Measurements from ENCODE around the gene PAK2. TPM values are rescaled to one million over a fixed set of nuclear protein-coding genes. Genes with fewer than 3 reads are reported as not detected.
"Not testable (repeated sequence)": the region's sequence is repeated elsewhere in the genome, so short reads cannot be mapped to it uniquely, and the experiment has no call there.

Gene PAK2
- total RNA-seq, 1 donor from 2014 or later, result 53.6 TPM

DNA sequence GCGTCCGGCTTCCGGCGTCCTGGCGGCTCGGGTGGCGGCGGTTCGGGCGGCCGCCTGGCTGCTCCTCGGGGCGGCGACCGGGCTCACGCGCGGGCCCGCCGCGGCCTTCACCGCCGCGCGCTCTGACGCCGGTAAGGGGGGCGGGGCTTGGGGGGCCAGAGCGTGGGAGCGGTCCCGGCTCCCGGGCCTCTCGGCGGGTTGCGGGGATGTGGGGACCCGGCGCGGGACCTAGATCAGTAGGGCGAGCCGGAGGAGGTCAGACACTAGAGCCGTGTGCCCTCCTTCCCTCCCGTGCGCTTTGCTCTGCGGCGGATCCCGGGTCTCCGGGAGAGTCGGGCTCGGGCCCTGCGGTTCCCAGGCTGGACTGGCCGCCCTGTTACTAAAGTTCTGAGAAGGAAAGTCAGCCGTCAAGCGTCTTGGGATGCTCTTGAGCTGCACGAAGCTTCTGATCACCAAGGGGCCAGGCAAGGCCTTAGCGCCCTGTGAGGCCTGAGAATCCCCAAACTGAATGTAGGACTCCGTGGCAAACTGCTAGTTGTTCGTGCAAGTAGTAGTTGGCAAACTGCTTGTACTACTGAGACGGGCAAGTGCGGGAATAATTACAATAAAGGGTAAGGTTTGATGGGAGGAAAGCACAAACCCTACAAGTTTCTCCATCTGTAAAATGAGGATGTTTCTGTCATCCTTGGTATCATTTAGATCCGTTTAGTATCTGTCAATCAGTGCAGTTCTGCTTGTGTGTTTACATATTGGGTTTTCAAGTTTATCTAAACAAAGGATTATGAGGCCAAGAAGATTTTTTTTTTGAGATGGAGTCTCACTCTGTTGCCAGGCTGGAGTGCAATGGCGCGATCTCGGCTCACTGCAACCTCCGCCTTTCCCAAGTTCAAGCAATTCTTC lies 26.9 kb upstream of the PAK2 start:
- TF ChIP-seq, protein P1, sequence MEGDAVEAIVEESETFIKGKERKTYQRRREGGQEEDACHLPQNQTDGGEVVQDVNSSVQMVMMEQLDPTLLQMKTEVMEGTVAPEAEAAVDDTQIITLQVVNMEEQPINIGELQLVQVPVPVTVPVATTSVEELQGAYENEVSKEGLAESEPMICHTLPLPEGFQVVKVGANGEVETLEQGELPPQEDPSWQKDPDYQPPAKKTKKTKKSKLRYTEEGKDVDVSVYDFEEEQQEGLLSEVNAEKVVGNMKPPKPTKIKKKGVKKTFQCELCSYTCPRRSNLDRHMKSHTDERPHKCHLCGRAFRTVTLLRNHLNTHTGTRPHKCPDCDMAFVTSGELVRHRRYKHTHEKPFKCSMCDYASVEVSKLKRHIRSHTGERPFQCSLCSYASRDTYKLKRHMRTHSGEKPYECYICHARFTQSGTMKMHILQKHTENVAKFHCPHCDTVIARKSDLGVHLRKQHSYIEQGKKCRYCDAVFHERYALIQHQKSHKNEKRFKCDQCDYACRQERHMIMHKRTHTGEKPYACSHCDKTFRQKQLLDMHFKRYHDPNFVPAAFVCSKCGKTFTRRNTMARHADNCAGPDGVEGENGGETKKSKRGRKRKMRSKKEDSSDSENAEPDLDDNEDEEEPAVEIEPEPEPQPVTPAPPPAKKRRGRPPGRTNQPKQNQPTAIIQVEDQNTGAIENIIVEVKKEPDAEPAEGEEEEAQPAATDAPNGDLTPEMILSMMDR (IDR thresholded peaks at IDR 0.05), result no peak
- TF ChIP-seq EZH2phosphoT487 (IDR thresholded peaks at IDR 0.05) (no peak), EZH2 (IDR thresholded peaks at IDR 0.05) (no peak)
- H2AFZ ChIP-seq (replicated peaks), result peak overlapping the region; percentile 94
- peak overlapping the region; percentile 75 for H3K4me3 ChIP-seq
- H3K9me3 ChIP-seq (ENCODE audit: low read depth), result no peaks in the 10 kb centered on the region
- H3K4me1 ChIP-seq, result peaks cover 2% of the 10 kb centered on the region
- H3K4me3 Mint-ChIP-seq, result peak overlapping the region; percentile 85
- H3K36me3 ChIP-seq, result no peaks in the 10 kb centered on the region
- H3K4me1 Mint-ChIP-seq, result peaks cover 22% of the 10 kb centered on the region
- peak overlapping the region; percentile 34 for H3K27ac Mint-ChIP-seq
- H3K36me3 Mint-ChIP-seq, result peaks cover 8% of the 10 kb centered on the region
- no peaks in the 10 kb centered on the region for H3K9me3 Mint-ChIP-seq
- peaks cover 3% of the 10 kb centered on the region for H4K20me1 ChIP-seq (ENCODE audit: low read depth)
- peaks cover 6% of the 10 kb centered on the region for H3K27me3 Mint-ChIP-seq (ENCODE audit: insufficient read depth, low read depth)
- no peak overlapping the region for H3K27ac ChIP-seq
- peaks cover 17% of the 10 kb centered on the region for H3F3A ChIP-seq (ENCODE audit: low read depth)
- peak overlapping the region; percentile 40 for H3K9ac ChIP-seq
- DNase-seq (ENCODE audit: low spot score), result peak; percentile 84
- peaks cover 9% of the 10 kb centered on the region for H3K27me3 ChIP-seq
- H3K4me2 ChIP-seq, result peak overlapping the region; percentile 84
- peaks cover 8% of the 10 kb centered on the region for H3K79me2 ChIP-seq (ENCODE audit: low read depth)

DNA sequence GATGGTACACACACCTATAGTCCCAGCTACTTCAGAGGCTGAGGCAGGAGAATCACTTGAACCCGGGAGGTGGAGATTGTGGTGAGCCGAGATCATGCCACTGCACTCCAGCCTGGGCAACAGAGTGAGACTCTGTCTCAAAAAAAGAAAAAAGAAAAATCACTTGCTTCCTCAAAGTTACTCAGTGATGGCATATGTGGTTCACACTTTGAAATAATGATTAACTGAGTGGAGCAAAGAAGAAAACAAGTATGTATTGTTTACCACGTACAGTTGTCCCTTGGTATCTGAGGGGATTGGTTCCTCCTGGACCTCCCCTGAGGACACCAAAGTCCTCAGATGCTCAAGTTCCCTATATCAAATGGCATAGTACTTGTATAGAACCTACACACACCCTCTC lies 22.5 kb upstream of the PAK2 start:
- not testable (repeated sequence) for H3K79me2 ChIP-seq (ENCODE audit: low read depth); H3K4me3 ChIP-seq; H3K27ac ChIP-seq; H3K4me3 Mint-ChIP-seq; H3K4me2 ChIP-seq; H3K4me1 ChIP-seq; H3K27me3 Mint-ChIP-seq (ENCODE audit: insufficient read depth, low read depth); H4K20me1 ChIP-seq (ENCODE audit: low read depth); H3K27me3 ChIP-seq; H3K27ac Mint-ChIP-seq; H3K9me3 ChIP-seq (ENCODE audit: low read depth); H3F3A ChIP-seq (ENCODE audit: low read depth); DNase-seq (ENCODE audit: low spot score); H3K9ac ChIP-seq; H2AFZ ChIP-seq (replicated peaks)
- peaks cover 14% of the 10 kb centered on the region for H3K36me3 ChIP-seq
- Mint-ChIP-seq H3K9me3 (peaks cover 18% of the 10 kb centered on the region), H3K4me1 (peaks cover 12% of the 10 kb centered on the region), H3K36me3 (peaks cover 34% of the 10 kb centered on the region)

DNA sequence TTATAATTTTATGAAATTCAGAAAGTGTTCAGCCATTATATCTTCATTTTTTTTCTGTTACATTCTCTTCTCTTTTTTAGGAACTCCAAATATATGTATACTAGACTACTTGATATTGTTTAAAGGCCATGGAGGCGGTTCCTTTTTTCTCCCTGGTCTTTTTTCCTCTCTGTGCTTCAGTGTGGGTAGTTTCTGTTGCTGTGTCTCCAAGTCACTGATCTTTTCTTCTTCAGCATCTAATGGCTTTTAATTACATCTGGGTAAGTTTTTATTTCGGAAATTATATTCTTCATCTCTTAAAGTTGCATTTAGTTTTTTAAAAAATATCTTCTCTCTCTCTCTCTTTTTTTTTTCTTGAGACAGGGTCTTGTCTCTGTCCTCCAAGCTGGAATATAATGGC lies 18.6 kb upstream of the PAK2 start:
- Mint-ChIP-seq H3K4me3 (no peak overlapping the region), H3K27me3 (ENCODE audit: insufficient read depth, low read depth) (no peaks in the 10 kb centered on the region), H3K36me3 (peaks cover 40% of the 10 kb centered on the region), H3K27ac (no peak overlapping the region), H3K4me1 (no peaks in the 10 kb centered on the region), H3K9me3 (peaks cover 18% of the 10 kb centered on the region)
- Histone ChIP-seq H3K27ac (no peak overlapping the region), H3K4me3 (no peak overlapping the region), H3K4me1 (no peaks in the 10 kb centered on the region), H3K9ac (no peak overlapping the region), H3F3A (ENCODE audit: low read depth) (no peaks in the 10 kb centered on the region), H3K27me3 (no peaks in the 10 kb centered on the region), H4K20me1 (ENCODE audit: low read depth) (peaks cover 3% of the 10 kb centered on the region), H2AFZ (replicated peaks) (no peak overlapping the region), H3K36me3 (peaks cover 19% of the 10 kb centered on the region), H3K79me2 (ENCODE audit: low read depth) (no peaks in the 10 kb centered on the region), H3K9me3 (ENCODE audit: low read depth) (no peaks in the 10 kb centered on the region), H3K4me2 (no peak overlapping the region)
- TF ChIP-seq EZH2phosphoT487 (IDR thresholded peaks at IDR 0.05), result no peak
- TF ChIP-seq, protein P1 (IDR thresholded peaks at IDR 0.05), result no peak
- TF ChIP-seq EZH2 (IDR thresholded peaks at IDR 0.05), result no peak
- DNase-seq (ENCODE audit: low spot score), result no peak

All from neural progenitor cell (in vitro differentiated cells).